WI38 (cell line): ENCODE measurements around the gene SMCO2.

Experiments used
- H3K4me3 ChIP-seq: 2 replicates; pipeline ENCODE4 v1.5.1; 2011; ENCODE audit warnings: low read depth, mild to moderate bottlenecking, control low read depth, low read length
- CTCF ChIP-seq: IDR thresholded peaks from 2 replicates; pipeline ENCODE4 v1.5.1; 2012; ENCODE audit warnings: low read depth, mild to moderate bottlenecking, control low read depth, low read length

The SMCO2 gene

GRCh38 chr12:27498149-27498548, 51.6 kb downstream of the SMCO2 start:
- no peak for TF ChIP-seq CTCF

GRCh38 chr12:27498761-27499160, 52.2 kb downstream of the SMCO2 start:
- H3K4me3 ChIP-seq: no peak overlapping the region
- TF ChIP-seq CTCF: no peak

More at GRCh38 chr12:27498149-27498548, 51.6 kb downstream of the SMCO2 start:
- no peak overlapping the region for H3K4me3 ChIP-seq

GRCh38 chr12:27499377-27499776, 52.8 kb downstream of the SMCO2 start:
- TF ChIP-seq CTCF: no peak
- no peak overlapping the region for H3K4me3 ChIP-seq

GRCh38 chr12:27500546-27500945, 54.0 kb downstream of the SMCO2 start:
- no peak overlapping the region for H3K4me3 ChIP-seq
- TF ChIP-seq CTCF: no peak

- TF ChIP-seq CTCF: no peak
- H3K4me3 ChIP-seq: no peak overlapping the region
These were observed 55.5 kb downstream of the SMCO2 start for GRCh38 chr12:27502021-27502435.

- H3K4me3 ChIP-seq: no peak overlapping the region
- TF ChIP-seq CTCF: no peak
These were observed 58.0 kb downstream of the SMCO2 start for GRCh38 chr12:27504507-27504906.

- no peak overlapping the region for H3K4me3 ChIP-seq
- no peak for TF ChIP-seq CTCF
These were observed 58.6 kb downstream of the SMCO2 start for GRCh38 chr12:27505109-27505508.
